NCI-H1436 treated with DMSO at 0.1 percent for 48 hours (cell line): ENCODE measurements around the gene ELL2.
"Not testable (repeated sequence)": the region's sequence is repeated elsewhere in the genome, so short reads cannot be mapped to it uniquely, and the experiment has no call there.

Experiments
- DNase-seq: peaks from one replicate; lab custom pipeline; 2025; lab: John Stamatoyannopoulos, UW

Gene ELL2

GRCh38 chr5:95930141-95930930 lies 31.3 kb downstream of the ELL2 start:
- no peak for DNase-seq

GRCh38 chr5:95928724-95929253 lies 32.9 kb downstream of the ELL2 start:
- DNase-seq = no peak

- DNase-seq = no peak
These were observed 33.5 kb downstream of the ELL2 start for GRCh38 chr5:95927927-95928723.

GRCh38 chr5:95927300-95927699 lies 34.4 kb downstream of the ELL2 start:
- DNase-seq = not testable (repeated sequence)

- DNase-seq = no peak
These were observed 35.7 kb downstream of the ELL2 start for GRCh38 chr5:95925939-95926338.

- DNase-seq = no peak
These were observed 36.3 kb downstream of the ELL2 start for GRCh38 chr5:95925378-95925744.

GRCh38 chr5:95924720-95925377 lies 36.8 kb downstream of the ELL2 start:
- no peak for DNase-seq

GRCh38 chr5:95923918-95924544 lies 37.6 kb downstream of the ELL2 start:
- no peak for DNase-seq

GRCh38 chr5:95922798-95923197 lies 38.9 kb downstream of the ELL2 start:
- no peak for DNase-seq

GRCh38 chr5:95921501-95921900 lies 40.1 kb downstream of the ELL2 start:
- no peak for DNase-seq

GRCh38 chr5:95920822-95921221 lies 40.8 kb downstream of the ELL2 start:
- DNase-seq = no peak

GRCh38 chr5:95919658-95920057 lies 42.0 kb downstream of the ELL2 start:
- no peak for DNase-seq

- DNase-seq = no peak
These were observed 43.1 kb downstream of the ELL2 start for GRCh38 chr5:95918421-95919006.

GRCh38 chr5:95917207-95917606 lies 44.4 kb downstream of the ELL2 start:
- no peak for DNase-seq

- no peak for DNase-seq
These were observed 45.0 kb downstream of the ELL2 start for GRCh38 chr5:95916687-95917085.

GRCh38 chr5:95915999-95916686 lies 45.5 kb downstream of the ELL2 start:
- DNase-seq = no peak

- no peak for DNase-seq
These were observed 48.0 kb downstream of the ELL2 start for GRCh38 chr5:95913663-95914062.

- no peak for DNase-seq
These were observed 49.6 kb downstream of the ELL2 start for GRCh38 chr5:95912029-95912428.

- DNase-seq = no peak
These were observed 51.1 kb downstream of the ELL2 start for GRCh38 chr5:95910521-95910920.

GRCh38 chr5:95909738-95910137 lies 51.9 kb downstream of the ELL2 start:
- no peak for DNase-seq

- DNase-seq = no peak
These were observed 52.9 kb downstream of the ELL2 start for GRCh38 chr5:95908799-95909198.
